Vagina (tissue), 2 donors: ENCODE results near the gene VCPKMT. TPM values are rescaled to one million over a fixed set of nuclear protein-coding genes. Genes with fewer than 3 reads are reported as not detected.

Experiments
- DNase-seq, 2 donors: peaks; one replicate each; pipeline ENCODE4 v3.0.0-alpha.2; 2017; ENCODE audit errors: extremely low spot score in 2 of 2
- H3K27ac ChIP-seq: fragments of 200-600 bp; sonication (generic); one replicate; pipeline ENCODE4 v1.5.1; 2019
- H3K27me3 ChIP-seq: fragments of 200-600 bp; sonication (generic); one replicate; pipeline ENCODE4 v1.5.1; 2019
- H3K36me3 ChIP-seq, 2 donors: fragments of 200-600 bp; sonication (generic); one replicate each; pipeline ENCODE4 v1.5.1; 2017 to 2019
- H3K4me1 ChIP-seq: fragments of 200-600 bp; sonication (generic); one replicate; pipeline ENCODE4 v1.5.1; 2019
- H3K4me3 ChIP-seq, 2 donors: fragments of 200-600 bp; sonication (generic); 1 replicate in 1 of 2; 2 replicates in 1 of 2; pipeline ENCODE4 v1.5.1; 2016 to 2019
- H3K9me3 ChIP-seq: fragments of 200-600 bp; sonication (generic); one replicate; pipeline ENCODE4 v1.5.1; 2019
- CTCF ChIP-seq, 3 experiments: fragments of 450-650 bp in 2 of 3; fragments of 200-600 bp in 1 of 3; sonication (generic) in 1 of 3; IDR thresholded peaks; one replicate each; pipeline ENCODE4 v1.5.1; 2017 to 2019; ENCODE audit warnings: antibody characterized with exemption in 3 of 3, mild to moderate bottlenecking in 2 of 3, moderate library complexity in 2 of 3
- POLR2A ChIP-seq, 2 donors: fragments of 450-650 bp; IDR thresholded peaks; one replicate each; pipeline ENCODE4 v1.6.1; 2017; ENCODE audit warnings: antibody characterized with exemption in 2 of 2, mild to moderate bottlenecking in 2 of 2, moderate library complexity in 2 of 2
- POLR2AphosphoS5 ChIP-seq, 2 donors: sonication (generic); formaldehyde crosslinking; IDR thresholded peaks; one replicate each; pipeline ENCODE4 v1.9.0; 2017; ENCODE audit warnings: antibody characterized with exemption in 2 of 2, mild to moderate bottlenecking in 2 of 2, low read depth in 1 of 2; ENCODE audit not compliant: insufficient read depth in 1 of 2
- intact Hi-C: fragments of 100-400 bp; cut with DNase I; formaldehyde crosslinking; loops from one replicate; pipeline ENCODE4 v1.15.1; 2023
- total RNA-seq: library from RNA; depleted of rRNA; stranded (reverse); fragments of >200 nt; gene quantifications from one replicate; pipeline ENCODE4 v1.2.3, GENCODE V29; 2016

Gene VCPKMT
- total RNA-seq, 1 donor from 2014 or later: 2.5 TPM

- intact Hi-C loops: loop anchor here (10.0 kb wide), 1 partner anchor 45 kb away; the partner anchor contains the start of gene VCPKMT
- Histone ChIP-seq H3K9me3 (no peaks in the 10 kb centered on the region), H3K27ac (no peak overlapping the region), H3K4me1 (no peaks in the 10 kb centered on the region), H3K36me3 (no peaks in the 10 kb centered on the region), H3K27me3 (no peaks in the 10 kb centered on the region), H3K4me3 (no peak overlapping the region)
- TF ChIP-seq POLR2A (IDR thresholded peaks at IDR 0.05) (no peak), POLR2AphosphoS5 (IDR thresholded peaks at IDR 0.05; ENCODE audit: insufficient read depth in 1 of 2, low read depth in 1 of 2) (no peak), CTCF (IDR thresholded peaks at IDR 0.05) (no peak)
- DNase-seq: no peak
Measured at GRCh38 chr14:50069325-50069724, 47.0 kb downstream of the VCPKMT start.

GRCh38 chr14:50068496-50068895 lies 47.9 kb downstream of the VCPKMT start:
- Histone ChIP-seq H3K36me3 (no peaks in the 10 kb centered on the region), H3K27me3 (no peaks in the 10 kb centered on the region), H3K9me3 (no peaks in the 10 kb centered on the region), H3K27ac (no peak overlapping the region), H3K4me1 (no peaks in the 10 kb centered on the region), H3K4me3 (no peak overlapping the region)
- TF ChIP-seq POLR2A (IDR thresholded peaks at IDR 0.05) (no peak), CTCF (IDR thresholded peaks at IDR 0.05) (no peak), POLR2AphosphoS5 (IDR thresholded peaks at IDR 0.05; ENCODE audit: insufficient read depth in 1 of 2, low read depth in 1 of 2) (no peak)
- intact Hi-C loops: loop anchor here (10.0 kb wide), 1 partner anchor 46 kb away; the partner anchor contains the start of gene VCPKMT
- no peak for DNase-seq

GRCh38 chr14:50067723-50068495 lies 48.5 kb downstream of the VCPKMT start:
- no peak for DNase-seq
- peaks cover 2% of the 10 kb centered on the region for H3K4me1 ChIP-seq
- TF ChIP-seq POLR2A (IDR thresholded peaks at IDR 0.05) (no peak), POLR2AphosphoS5 (IDR thresholded peaks at IDR 0.05; ENCODE audit: insufficient read depth in 1 of 2, low read depth in 1 of 2) (no peak), CTCF (IDR thresholded peaks at IDR 0.05) (no peak)
- no peaks in the 10 kb centered on the region for H3K27me3 ChIP-seq
- no peak overlapping the region for H3K4me3 ChIP-seq
- H3K9me3 ChIP-seq: no peaks in the 10 kb centered on the region
- no peaks in the 10 kb centered on the region for H3K36me3 ChIP-seq
- intact Hi-C loops: loop anchor here (10.0 kb wide), 1 partner anchor 47 kb away; the partner anchor contains the start of gene VCPKMT
- no peak overlapping the region for H3K27ac ChIP-seq

DNA sequence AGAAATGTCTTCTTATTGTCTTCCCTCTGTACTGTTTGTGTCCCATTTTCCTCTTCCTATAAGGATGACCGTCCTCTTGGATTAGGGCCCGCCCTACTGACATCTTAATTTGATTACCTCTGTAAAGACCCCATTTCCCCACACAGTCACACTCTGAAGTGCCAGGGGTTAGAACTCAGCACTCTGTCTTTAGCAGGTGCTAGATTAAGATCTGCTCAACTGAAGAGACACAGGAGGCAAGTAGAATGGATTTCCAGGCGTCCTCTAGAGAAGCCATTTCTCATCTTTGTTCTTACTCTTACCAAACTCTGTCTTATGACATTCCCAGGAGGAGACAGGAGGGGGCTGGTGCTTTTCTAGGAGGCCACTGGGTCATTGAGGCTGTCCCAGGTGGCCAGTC lies 50.8 kb downstream of the VCPKMT start:
- no peak for DNase-seq
- Histone ChIP-seq H3K9me3 (no peaks in the 10 kb centered on the region), H3K27ac (peak overlapping the region; percentile 32), H3K36me3 (no peaks in the 10 kb centered on the region), H3K4me3 (no peak overlapping the region), H3K27me3 (no peaks in the 10 kb centered on the region), H3K4me1 (peaks cover 25% of the 10 kb centered on the region)
- TF ChIP-seq POLR2A (IDR thresholded peaks at IDR 0.05) (no peak), POLR2AphosphoS5 (IDR thresholded peaks at IDR 0.05; ENCODE audit: insufficient read depth in 1 of 2, low read depth in 1 of 2) (no peak), CTCF (IDR thresholded peaks at IDR 0.05) (no peak)
- intact Hi-C loops: loop anchor here (10.0 kb wide), 1 partner anchor 49 kb away; the partner anchor contains the start of gene VCPKMT

- no peak overlapping the region for H3K4me3 ChIP-seq
- intact Hi-C loops: loop anchor here (10.0 kb wide), 1 partner anchor 50 kb away; the partner anchor contains the start of gene VCPKMT
- H3K9me3 ChIP-seq: no peaks in the 10 kb centered on the region
- peak overlapping the region; percentile 32 for H3K27ac ChIP-seq
- H3K27me3 ChIP-seq: no peaks in the 10 kb centered on the region
- no peaks in the 10 kb centered on the region for H3K36me3 ChIP-seq
- DNase-seq: no peak
- TF ChIP-seq POLR2AphosphoS5 (IDR thresholded peaks at IDR 0.05; ENCODE audit: insufficient read depth in 1 of 2, low read depth in 1 of 2): peak in 1 of 2 donors; percentile 80
- TF ChIP-seq CTCF (IDR thresholded peaks at IDR 0.05): no peak
- TF ChIP-seq POLR2A (IDR thresholded peaks at IDR 0.05): no peak
- H3K4me1 ChIP-seq: peaks cover 31% of the 10 kb centered on the region
Measured at GRCh38 chr14:50064993-50065392, 51.4 kb downstream of the VCPKMT start.
